H1 (cell line): ENCODE measurements around the gene NTRK2. TPM values are rescaled to one million over a fixed set of nuclear protein-coding genes. Genes with fewer than 3 reads are reported as not detected.

Experiments
- CTCF ChIA-PET: fragments of 300-600 bp; sonication (Branson Sonifier 250); formaldehyde crosslinking; loops from one replicate; lab custom pipeline; 2021; ENCODE audit not compliant: partially characterized antibody; lab: Charles Lee
- POLR2A ChIA-PET: fragments of 300-600 bp; sonication (Branson Sonifier 250); formaldehyde crosslinking; loops from one replicate; lab custom pipeline; 2021; ENCODE audit warnings: inconsistent platforms; ENCODE audit not compliant: partially characterized antibody; lab: Charles Lee
- DNase-seq, 2 experiments: peaks; one replicate each; pipeline versions ENCODE4 v3.0.0 to v3.0.0-alpha.2; 2010 to 2022; ENCODE audit warnings: low spot score in 2 of 2, low read depth in 1 of 2, mixed read lengths in 1 of 2
- FAIRE-seq: peaks from 2 replicates; lab custom pipeline; 2011; peaks lifted over from hg19 to GRCh38; lab: Jason Lieb, UNC
- H2AFZ ChIP-seq: 2 replicates; pipeline ENCODE4 v1.8.1; 2012; ENCODE audit warnings: low read length, inconsistent platforms
- H2AK5ac ChIP-seq: 2 replicates; pipeline ENCODE4 v1.6.1; 2013; ENCODE audit warnings: low read depth, low read length
- H2BK120ac ChIP-seq: replicated peaks from 2 replicates; pipeline ENCODE3; 2013; ENCODE audit warnings: low read depth, low read length, inconsistent platforms
- H2BK12ac ChIP-seq: 2 replicates; pipeline ENCODE4 v1.6.1; 2013; ENCODE audit warnings: low read depth, low read length
- H2BK15ac ChIP-seq: 2 replicates; pipeline ENCODE4 v1.6.1; 2013; ENCODE audit warnings: low read length
- H2BK20ac ChIP-seq: 2 replicates; pipeline ENCODE4 v1.6.1; 2013; ENCODE audit warnings: low read length
- H2BK5ac ChIP-seq: 2 replicates; pipeline ENCODE4 v1.6.1; 2013; ENCODE audit warnings: low read depth, low read length
- H3K14ac ChIP-seq: 2 replicates; pipeline ENCODE4 v1.6.1; 2013; ENCODE audit warnings: inconsistent platforms; ENCODE audit not compliant: insufficient read length
- H3K18ac ChIP-seq: 2 replicates; pipeline ENCODE4 v1.6.1; 2013; ENCODE audit warnings: low read length; ENCODE audit errors: extremely low read depth
- H3K23ac ChIP-seq: 2 replicates; pipeline ENCODE4 v1.6.1; 2013; ENCODE audit warnings: inconsistent platforms; ENCODE audit not compliant: insufficient read length
- H3K23me2 ChIP-seq: 2 replicates; pipeline ENCODE4 v1.6.1; 2013; ENCODE audit warnings: low read depth, low read length
- H3K27ac ChIP-seq: 2 replicates; pipeline ENCODE4 v1.6.1; 2011; ENCODE audit warnings: low read depth, low read length, inconsistent platforms
- H3K27me3 ChIP-seq, 4 experiments: replicated peaks in 1 of 4; 1 replicate in 1 of 4; 2 replicates in 3 of 4; pipeline versions ENCODE4 v1.6.1 to v1.8.1; 2011 to 2013; ENCODE audit warnings: low read length in 3 of 4, mild to moderate bottlenecking in 3 of 4, inconsistent platforms in 2 of 4, mixed read lengths in 2 of 4, moderate library complexity in 1 of 4; ENCODE audit not compliant: control insufficient read depth in 3 of 4, insufficient read depth in 3 of 4; ENCODE audit errors: extremely low read depth in 1 of 4
- H3K36me3 ChIP-seq, 4 experiments: 2 replicates each; pipeline versions ENCODE4 v1.6.1 to v1.8.1; 2011 to 2013; ENCODE audit warnings: mild to moderate bottlenecking in 4 of 4, low read length in 3 of 4, moderate library complexity in 2 of 4, control low read depth in 1 of 4, inconsistent platforms in 1 of 4; ENCODE audit not compliant: insufficient read depth in 4 of 4, control insufficient read depth in 2 of 4
- H3K4ac ChIP-seq: replicated peaks from 2 replicates; pipeline ENCODE3; 2013; ENCODE audit warnings: low read length, low read depth, mixed read lengths, inconsistent platforms; ENCODE audit not compliant: insufficient read length
- H3K4me1 ChIP-seq, 4 experiments: replicated peaks in 1 of 4; 1 replicate in 1 of 4; 2 replicates in 3 of 4; pipeline versions ENCODE4 v1.6.1 to v1.8.1; 2011 to 2013; ENCODE audit warnings: low read length in 3 of 4, inconsistent platforms in 2 of 4, mixed read lengths in 1 of 4; ENCODE audit not compliant: insufficient read depth in 4 of 4, control insufficient read depth in 3 of 4
- H3K4me2 ChIP-seq, 2 experiments: 2 replicates each; pipeline versions ENCODE4 v1.6.1 to v1.8.1; 2011 to 2013; ENCODE audit warnings: low read depth in 2 of 2, low read length in 2 of 2, control low read depth in 1 of 2, inconsistent platforms in 1 of 2, mild to moderate bottlenecking in 1 of 2; ENCODE audit not compliant: insufficient read depth in 1 of 2
- H3K4me3 ChIP-seq, 4 experiments: fragments of 200-600, 300-600 bp in 1 of 4; sonication (generic), shearing (Covaris generic), sonication (Bioruptor Twin) in 1 of 4; 2 replicates each; pipeline versions ENCODE4 v1.5.1 to v1.8.1; 2011 to 2016; ENCODE audit warnings: low read length in 4 of 4, low read depth in 3 of 4, control low read depth in 2 of 4, inconsistent platforms in 2 of 4, mild to moderate bottlenecking in 2 of 4, mixed read lengths in 1 of 4, moderate library complexity in 1 of 4; ENCODE audit not compliant: insufficient read depth in 2 of 4; ENCODE audit errors: extremely low read depth in 1 of 4
- H3K56ac ChIP-seq: replicated peaks from 2 replicates; pipeline ENCODE3; 2013; ENCODE audit warnings: low read depth, mild to moderate bottlenecking, mixed read lengths, low read length, inconsistent platforms; ENCODE audit not compliant: insufficient read length
- H3K79me1 ChIP-seq: 2 replicates; pipeline ENCODE4 v1.6.1; 2013; ENCODE audit warnings: low read depth, low read length, control low read depth
- H3K79me2 ChIP-seq, 2 experiments: 2 replicates each; pipeline versions ENCODE4 v1.6.1 to v1.8.1; 2012 to 2013; ENCODE audit warnings: low read length in 2 of 2, mild to moderate bottlenecking in 2 of 2, inconsistent platforms in 1 of 2; ENCODE audit not compliant: insufficient read depth in 2 of 2, control insufficient read depth in 1 of 2
- H3K9ac ChIP-seq, 4 experiments: replicated peaks in 1 of 4; 1 replicate in 1 of 4; 2 replicates in 3 of 4; pipeline versions ENCODE4 v1.6.1 to v1.8.1; 2011 to 2013; ENCODE audit warnings: low read depth in 3 of 4, low read length in 3 of 4, control low read depth in 2 of 4, mild to moderate bottlenecking in 2 of 4, moderate library complexity in 2 of 4, inconsistent platforms in 1 of 4; ENCODE audit errors: extremely low read depth in 1 of 4
- H3K9me3 ChIP-seq, 2 experiments: 2 replicates each; pipeline versions ENCODE4 v1.6.1 to v1.8.1; 2012 to 2013; ENCODE audit warnings: mild to moderate bottlenecking in 2 of 2, moderate library complexity in 2 of 2, control low read depth in 1 of 2, inconsistent platforms in 1 of 2, low read depth in 1 of 2, low read length in 1 of 2, mixed read lengths in 1 of 2; ENCODE audit not compliant: insufficient read depth in 2 of 2
- H4K20me1 ChIP-seq, 2 experiments: replicated peaks in 1 of 2; 2 replicates each; pipeline versions ENCODE3 to v1.8.1; 2011 to 2013; ENCODE audit warnings: inconsistent platforms in 2 of 2, low read length in 2 of 2, mild to moderate bottlenecking in 1 of 2; ENCODE audit not compliant: insufficient read depth in 2 of 2, control insufficient read depth in 1 of 2
- H4K5ac ChIP-seq: 2 replicates; pipeline ENCODE4 v1.6.1; 2013; ENCODE audit warnings: low read length, low read depth, mixed read lengths, inconsistent platforms; ENCODE audit not compliant: insufficient read length
- H4K8ac ChIP-seq: 2 replicates; pipeline ENCODE4 v1.8.0; 2013; ENCODE audit warnings: mild to moderate bottlenecking, moderate library complexity, low read length, inconsistent platforms; ENCODE audit not compliant: insufficient read depth; ENCODE audit errors: extremely low read depth
- H4K91ac ChIP-seq: replicated peaks from 2 replicates; pipeline ENCODE3; 2013; ENCODE audit warnings: low read length, mixed read lengths, inconsistent platforms; ENCODE audit not compliant: insufficient read length
- BCL11A ChIP-seq, 2 experiments: IDR thresholded peaks; one replicate each; pipeline ENCODE4 v1.6.1; 2011; ENCODE audit warnings: low read depth in 2 of 2, low read length in 2 of 2, mild to moderate bottlenecking in 2 of 2
- EP300 ChIP-seq, 2 experiments: IDR thresholded peaks; 1 replicate in 1 of 2; 2 replicates in 1 of 2; pipeline ENCODE4 v1.6.1; 2011 to 2012; ENCODE audit warnings: low read depth in 2 of 2, low read length in 2 of 2, mild to moderate bottlenecking in 2 of 2, borderline replicate concordance in 1 of 2, inconsistent platforms in 1 of 2, moderate library complexity in 1 of 2
- GABPA ChIP-seq: IDR thresholded peaks from 2 replicates; pipeline ENCODE4 v1.6.1; 2011; ENCODE audit warnings: mild to moderate bottlenecking, low read length, moderate library complexity, borderline replicate concordance; ENCODE audit not compliant: insufficient read depth
- YY1 ChIP-seq: IDR thresholded peaks from 2 replicates; pipeline ENCODE4 v1.6.1; 2011; ENCODE audit warnings: low read depth, mild to moderate bottlenecking, low read length
- WGBS, 2 experiments: shearing (Covaris generic) in 1 of 2; methylation state at CpG; one replicate each; pipeline versions ENCODE4 v1.1.6 to v1.1.7; 2013 to 2015; ENCODE audit warnings: low lambda C conversion rate in 2 of 2, mixed read lengths in 2 of 2, inconsistent platforms in 1 of 2, low coverage in 1 of 2, missing lambda C conversion rate in 1 of 2; ENCODE audit not compliant: insufficient replicate concordance in 2 of 2, insufficient coverage in 1 of 2, insufficient read length in 1 of 2; ENCODE audit errors: extremely low coverage in 1 of 2, missing lambda C conversion rate in 1 of 2; 5-methylcytosine and 5-hydroxymethylcytosine counted together
- polyA plus RNA-seq, 7 experiments: library from polyadenylated mRNA; depleted of rRNA in 3 of 7; stranded (reverse) in 5 of 7; unstranded in 2 of 7; fragments of >200 nt in 5 of 7; fragments of 200-250 nt in 2 of 7; gene quantifications; 1 replicate in 5 of 7; 2 replicates in 1 of 7; 4 replicates in 1 of 7; pipeline versions ENCODE4 v1.2.1 to v1.2.3, GENCODE V29; 2011 to 2013; ENCODE audit warnings: missing spikeins in 2 of 7, mixed read lengths in 2 of 7
- total RNA-seq: library from RNA; stranded (reverse); fragmentation: NEBNext Ultra II Directional; extraction: Animal tissue kit (Norgen Biotek cat#: 25700); gene quantifications from 2 replicates; pipeline ENCODE4 v1.2.1, GENCODE V29; 2021

Gene NTRK2
- total and polyA plus RNA-seq, 2 of the 8 experiments (the other 6 are each of a cell fraction or from before 2014, with no cell fraction given), result 0.03 to 0.04 TPM

GRCh38 chr9:84794981-84795637, 125.6 kb downstream of the NTRK2 start:
- POLR2A ChIA-PET, result no interaction called here
- FAIRE-seq, result no peak
- no peaks in the 10 kb centered on the region for H3K79me1 ChIP-seq

More at GRCh38 chr9:84794981-84795637, 125.6 kb downstream of the NTRK2 start:
- no peak overlapping the region for H4K91ac ChIP-seq
- no peaks in the 10 kb centered on the region for H3K9me3 ChIP-seq
- no peaks in the 10 kb centered on the region for H3K23me2 ChIP-seq
- H3K27ac ChIP-seq, result no peak overlapping the region
- no peak overlapping the region; a peak in 1 of 7 replicates for H3K9ac ChIP-seq
- 84% methylated on average over 10 of the region's 10 CpGs; no CpG with 5 or more reads in 1 of the 2 experiments for WGBS, 2 experiments
- no peaks in the 10 kb centered on the region for H4K20me1 ChIP-seq
- CTCF ChIA-PET, result interaction anchor here (0.6 to 1.2 kb wide), 5 partner anchors 13 to 1262 kb away, joined by 3 to 5 read pairs (median 3); no protein-coding TSS in a partner anchor
- H2AFZ ChIP-seq, result no peak overlapping the region; the same call in 1 of the 2 replicates
- H4K8ac ChIP-seq, result no peak overlapping the region
- no peaks in the 10 kb centered on the region for H3K79me2 ChIP-seq
- no peak overlapping the region for H2AK5ac ChIP-seq
- H3K23ac ChIP-seq, result no peak overlapping the region
- no peak overlapping the region for H2BK15ac ChIP-seq
- no peak overlapping the region for H3K14ac ChIP-seq
- no peaks in the 10 kb centered on the region for H3K4me1 ChIP-seq
- no peak overlapping the region for H3K4ac ChIP-seq
- TF ChIP-seq BCL11A (IDR thresholded peaks at IDR 0.05; ENCODE audit: low read depth in 2 of 2, low read length in 2 of 2), result no peak
- no peak for TF ChIP-seq GABPA
- TF ChIP-seq EP300 (IDR thresholded peaks at IDR 0.05; ENCODE audit: borderline replicate concordance in 1 of 2, low read depth in 2 of 2, low read length in 2 of 2), result no peak
- no peak for TF ChIP-seq YY1
- TF ChIP-seq, all 59 proteins: peak for 0
- Histone ChIP-seq H2BK12ac (no peak overlapping the region), H2BK5ac (no peak overlapping the region), H2BK120ac (no peak overlapping the region), H3K18ac (no peak overlapping the region), H2BK20ac (no peak overlapping the region), H3K27me3 (no peaks in the 10 kb centered on the region), H3K4me3 (no peak overlapping the region), H3K4me2 (no peak overlapping the region), H3K36me3 (no peaks in the 10 kb centered on the region), H4K5ac (no peak overlapping the region), H3K56ac (no peak overlapping the region)
- no peak for DNase-seq
